NK-92 treated with Interleukin-12 subunit alpha and Interleukin-12 subunit beta, amount 100 ng/mL, for 24 hours (cell line): ENCODE measurements around the gene PPM1H.
"Not testable (repeated sequence)": the region's sequence is repeated elsewhere in the genome, so short reads cannot be mapped to it uniquely, and the experiment has no call there.

Source experiments
- DNase-seq: peaks from one replicate; lab custom pipeline; 2025; lab: John Stamatoyannopoulos, UW

Gene PPM1H

GRCh38 chr12:62681306-62681705, 253.6 kb downstream of the PPM1H start:
- DNase-seq = no peak

DNA sequence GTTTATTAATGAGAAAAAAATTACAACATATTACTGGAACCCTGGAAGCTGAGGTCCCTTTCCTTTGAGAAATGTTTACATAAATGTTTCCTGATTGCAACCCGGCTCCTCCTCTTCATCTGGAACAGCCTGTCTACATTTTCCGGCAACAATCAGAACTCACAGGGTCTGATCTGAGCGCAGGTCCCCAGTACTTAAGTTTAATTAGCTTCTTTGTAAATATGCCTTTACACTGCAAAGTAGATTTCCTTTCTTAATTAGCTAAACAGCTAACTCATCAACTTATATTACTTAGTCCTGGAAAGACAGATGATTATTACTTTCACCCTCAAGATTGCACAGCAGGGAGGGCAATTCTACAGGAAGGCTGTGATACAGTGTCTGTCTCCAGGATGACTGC, 255.3 kb downstream of the PPM1H start:
- no peak for DNase-seq

GRCh38 chr12:62677355-62677754, 257.6 kb downstream of the PPM1H start:
- DNase-seq = no peak

GRCh38 chr12:62676521-62677307, 258.2 kb downstream of the PPM1H start:
- DNase-seq = no peak

DNA sequence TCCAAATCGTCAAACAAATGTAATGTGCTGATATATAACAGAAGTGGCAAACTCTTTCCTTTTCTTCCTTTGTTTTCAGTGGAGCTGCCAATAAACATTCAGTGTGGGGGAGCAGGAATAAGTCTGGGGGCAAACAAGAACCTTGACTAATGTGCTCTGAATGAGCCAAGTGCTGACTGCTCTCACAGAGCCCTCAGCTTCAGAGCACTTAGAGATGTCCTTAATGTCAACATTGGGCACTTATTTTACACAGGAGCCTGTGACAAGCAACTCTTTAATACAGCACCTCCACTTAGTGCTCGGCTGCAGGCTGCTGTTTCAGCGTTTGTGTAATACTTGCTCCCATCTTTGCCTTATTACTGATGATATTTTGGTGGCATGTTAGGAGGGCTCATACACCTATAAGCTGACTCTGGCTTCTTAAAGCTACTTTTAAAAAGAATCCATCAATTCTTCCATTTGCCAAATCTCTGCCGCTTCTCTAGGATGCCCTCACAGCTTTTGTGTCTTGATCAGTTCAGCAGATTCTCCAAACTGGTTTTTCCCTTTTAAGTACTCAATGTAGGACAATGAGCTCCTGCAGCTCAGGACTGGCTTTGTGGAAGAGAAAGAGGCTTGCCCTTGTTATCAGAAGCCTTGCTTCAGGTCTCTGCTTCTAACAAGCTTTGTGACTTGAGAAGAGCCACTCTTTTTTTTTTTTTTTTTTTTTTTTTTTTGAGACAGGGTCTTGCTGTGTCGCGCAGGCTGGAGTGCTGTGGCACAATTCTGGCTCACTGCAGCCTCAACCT, 261.7 kb downstream of the PPM1H start:
- no peak for DNase-seq

DNA sequence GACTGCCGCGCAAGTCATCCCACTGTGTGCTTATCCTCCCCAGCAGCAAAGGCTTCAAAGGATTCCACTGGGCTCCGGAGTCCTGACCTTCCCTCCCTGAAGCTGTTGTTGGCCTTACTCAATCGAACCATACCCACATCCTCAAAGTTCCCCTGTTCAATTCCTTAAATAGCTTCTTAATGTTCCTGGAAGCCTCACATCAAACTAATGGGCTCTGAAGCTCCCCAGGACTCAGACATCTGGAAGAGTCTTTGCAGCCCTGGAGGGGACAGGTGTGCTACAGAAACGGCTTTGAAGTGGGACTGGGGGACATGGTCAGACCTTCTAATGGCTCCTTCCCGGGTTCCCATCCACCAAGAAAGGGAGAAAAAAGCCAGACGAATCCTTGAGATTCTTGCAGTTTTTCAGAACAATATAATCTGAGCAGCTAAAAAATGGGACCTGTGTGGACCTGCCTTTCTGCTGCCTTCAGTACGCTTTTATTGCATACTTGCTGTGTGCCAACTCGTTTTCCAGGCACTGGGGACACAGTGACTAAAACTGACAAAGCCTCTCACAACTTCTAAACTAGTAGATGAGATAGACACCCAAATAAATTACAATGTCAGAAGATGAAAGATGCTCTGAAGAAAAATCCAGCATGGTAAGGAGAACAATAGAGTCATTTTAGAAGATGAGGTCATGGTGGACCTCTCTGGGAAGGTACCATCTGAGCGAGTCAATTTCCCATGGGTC, 263.8 kb downstream of the PPM1H start:
- DNase-seq = no peak

GRCh38 chr12:62668782-62669181, 266.2 kb downstream of the PPM1H start:
- DNase-seq = no peak

- DNase-seq = not testable (repeated sequence)
These were observed 270.0 kb downstream of the PPM1H start for GRCh38 chr12:62664951-62665350.

DNA sequence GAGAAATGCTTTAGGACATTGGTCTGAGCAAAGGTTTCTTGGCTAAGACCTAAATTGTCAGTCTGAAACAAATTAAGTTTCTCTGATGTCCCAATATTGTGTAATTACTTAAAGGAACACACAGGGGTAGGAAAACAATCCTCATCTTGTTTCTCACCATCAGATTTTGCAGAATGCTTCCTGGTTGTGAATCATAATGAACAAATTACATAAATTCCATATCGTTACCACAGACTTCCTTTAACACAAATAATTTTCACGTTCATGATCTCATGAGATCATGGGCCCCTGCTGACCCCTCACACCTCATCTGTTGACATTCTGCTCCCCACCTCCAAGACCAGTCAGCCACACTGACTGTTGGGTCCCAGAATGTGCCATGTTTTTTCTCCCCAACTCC, 274.2 kb downstream of the PPM1H start:
- no peak for DNase-seq

GRCh38 chr12:62659453-62660295, 275.3 kb downstream of the PPM1H start:
- DNase-seq = no peak

- DNase-seq = no peak
These were observed 276.0 kb downstream of the PPM1H start for GRCh38 chr12:62658910-62659309.

DNA sequence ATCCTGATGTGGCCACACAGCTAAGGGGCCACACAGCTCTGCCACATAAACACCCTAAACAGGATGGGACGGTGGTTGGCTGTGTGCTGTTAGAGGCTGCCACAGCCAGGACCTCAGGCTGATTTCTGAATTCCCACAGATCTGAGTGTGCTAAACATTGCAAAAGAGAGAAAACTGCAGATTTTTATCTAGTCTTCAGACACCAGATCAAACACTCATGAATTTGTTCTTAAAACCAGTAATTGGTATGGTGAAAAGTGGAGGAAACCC, 277.7 kb downstream of the PPM1H start:
- DNase-seq = no peak

DNA sequence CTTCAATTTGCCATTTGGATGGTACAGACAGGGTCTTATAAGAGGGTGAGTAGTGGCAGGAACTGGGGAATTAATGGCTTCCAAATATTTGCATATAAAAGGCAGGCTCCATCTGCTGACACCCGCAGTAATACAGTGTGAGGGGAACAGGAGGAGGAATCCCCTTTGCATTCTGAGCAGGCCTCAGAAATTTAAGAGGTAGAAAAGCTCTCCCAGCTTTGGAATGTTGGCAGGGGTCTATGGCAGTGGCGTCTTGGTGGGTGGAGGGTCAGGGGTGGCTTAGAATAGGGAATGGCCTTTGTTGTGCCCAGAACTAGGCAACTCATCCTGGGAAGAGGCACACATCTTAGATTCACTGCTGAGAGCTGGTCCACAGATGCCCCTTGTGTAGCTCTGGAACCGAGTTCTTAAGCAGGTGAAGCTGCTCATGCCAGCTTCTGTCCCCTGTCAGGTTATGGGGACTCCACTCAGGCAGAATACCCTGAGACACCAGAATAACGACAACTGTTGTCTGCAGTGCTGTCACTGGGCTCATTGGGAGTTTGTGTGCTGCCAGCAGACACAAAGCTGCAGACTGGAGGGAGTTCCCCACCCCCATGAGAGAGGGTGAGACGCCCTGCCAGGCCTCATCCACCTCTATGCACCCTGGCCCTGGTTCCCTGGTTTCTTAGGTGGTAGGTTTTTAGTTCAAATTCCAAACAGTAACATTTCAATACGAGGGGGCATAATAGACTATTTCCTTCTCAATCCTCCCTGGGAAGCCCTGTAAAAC, 278.2 kb downstream of the PPM1H start:
- no peak for DNase-seq

DNA sequence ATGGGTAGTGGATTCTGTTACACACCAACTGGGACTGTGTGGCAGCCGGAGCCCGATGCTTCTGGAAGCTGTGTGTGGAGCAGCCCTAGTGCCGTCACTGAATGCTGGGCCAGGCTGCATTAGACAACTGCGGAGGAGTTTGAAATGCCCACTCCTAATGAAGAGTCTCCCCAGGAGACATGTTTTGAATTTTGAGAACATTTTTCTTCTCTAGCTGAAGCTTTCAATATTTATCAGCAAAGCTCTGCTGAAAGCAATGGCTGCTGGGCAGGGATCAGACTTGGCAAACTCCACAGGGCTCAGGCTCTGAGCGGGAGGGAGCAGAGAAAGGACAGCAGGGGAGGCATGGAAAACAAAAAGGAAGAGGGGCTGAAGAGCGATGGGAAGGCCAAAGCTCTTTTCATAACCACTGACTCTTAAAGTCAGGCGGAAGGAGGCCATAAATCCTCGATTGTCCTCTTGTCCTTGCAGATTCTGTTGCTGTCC, 279.2 kb downstream of the PPM1H start:
- no peak for DNase-seq

DNA sequence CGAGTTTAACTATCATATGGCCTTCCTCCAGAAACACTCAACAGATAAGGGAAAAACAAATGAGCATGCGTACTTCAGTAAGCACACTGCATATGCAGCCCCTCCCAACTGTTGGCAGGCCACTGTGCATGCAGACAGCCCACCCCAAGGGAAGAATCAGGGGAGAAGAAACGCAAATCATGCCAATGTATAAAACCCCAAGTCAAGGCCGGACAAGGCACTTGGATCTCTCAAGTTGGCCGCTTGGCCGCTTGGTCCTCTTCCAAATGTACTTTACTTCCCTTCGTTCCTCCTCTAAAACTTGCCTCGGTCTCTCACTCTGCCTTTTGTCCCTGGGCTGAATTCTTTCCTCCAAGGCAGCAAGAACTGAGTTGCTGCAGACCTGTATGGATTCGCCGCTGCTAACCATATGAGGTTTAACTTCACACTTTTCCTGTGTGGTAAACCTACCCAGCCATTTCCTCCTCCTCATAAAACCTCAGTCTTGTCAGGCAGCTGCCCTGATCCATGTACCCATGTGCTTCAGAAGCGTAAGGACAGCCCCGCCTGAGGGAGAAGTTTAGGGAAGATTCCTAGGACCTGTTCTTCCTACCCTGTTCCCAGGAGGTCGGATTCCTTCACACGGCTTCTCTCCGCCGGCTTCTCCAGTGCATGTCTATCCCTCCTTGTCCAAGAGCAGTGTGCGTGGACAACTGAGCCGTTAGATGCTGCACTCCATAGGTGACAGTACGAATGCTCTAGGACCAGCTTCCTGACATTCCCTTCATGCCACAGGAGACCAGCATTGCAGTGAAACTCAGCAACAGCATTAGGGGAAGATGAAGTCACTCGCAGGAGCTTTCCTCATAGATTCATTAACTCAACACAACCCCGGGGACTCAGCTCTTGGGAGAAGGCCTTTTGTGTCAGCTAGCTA, 280.4 kb downstream of the PPM1H start:
- DNase-seq = no peak

GRCh38 chr12:62653740-62654139, 281.2 kb downstream of the PPM1H start:
- no peak for DNase-seq

DNA sequence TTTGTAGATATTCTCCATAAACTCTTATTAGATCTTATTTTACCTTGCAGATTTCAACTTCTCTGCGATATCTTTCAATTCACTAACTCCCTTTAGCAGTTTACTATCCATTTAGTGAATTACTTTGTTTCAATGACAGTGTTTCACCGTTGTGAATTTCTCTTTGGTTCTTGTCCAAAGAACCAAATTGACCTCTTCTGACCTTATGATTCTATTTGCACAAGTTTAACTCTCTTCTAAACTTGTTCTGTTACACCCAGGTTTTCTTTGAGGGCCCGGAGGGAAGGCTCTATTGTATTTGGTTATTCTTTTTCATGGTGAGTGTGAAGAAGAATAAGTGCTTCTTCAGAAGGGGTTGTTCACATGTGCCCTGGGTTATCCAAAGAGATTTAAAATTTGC, 281.6 kb downstream of the PPM1H start:
- DNase-seq = no peak

- DNase-seq = no peak
These were observed 283.8 kb downstream of the PPM1H start for GRCh38 chr12:62651138-62651537.

GRCh38 chr12:62649412-62650138, 285.4 kb downstream of the PPM1H start:
- DNase-seq = no peak
